ENCODE results near the gene FBXO21. TPM values are rescaled to one million over a fixed set of nuclear protein-coding genes. Genes with fewer than 3 reads are reported as not detected.

The FBXO21 gene
- total and polyA plus RNA-seq, 2 of the 13 experiments (the other 11 are each of a cell fraction or from before 2014, with no cell fraction given), result 15.6 to 32.5 TPM

GRCh38 chr12:117147639-117148038 is 42.6 kb downstream of the FBXO21 start:
- TF ChIP-seq FUBP1 (CRISPR knock-in tag; IDR thresholded peaks at IDR 0.05; ENCODE audit: borderline replicate concordance) (no peak), CC2D1A (CRISPR knock-in tag; IDR thresholded peaks at IDR 0.05) (no peak), KMT2A (CRISPR knock-in tag; IDR thresholded peaks at IDR 0.05) (no peak), ZNF766 (CRISPR knock-in tag; IDR thresholded peaks at IDR 0.05; ENCODE audit: borderline replicate concordance) (no peak), ASH2L (IDR thresholded peaks at IDR 0.05; ENCODE audit: insufficient read length, low read depth, low read length) (no peak), ZNF639 (CRISPR knock-in tag; conservative IDR thresholded peaks at IDR 0.05) (no peak)
- H3K4me3 ChIP-seq (replicated peaks in 1 of 3; ENCODE audit: insufficient read depth in 1 of 3, low read depth in 2 of 3, low read length in 3 of 3), result no peak overlapping the region
- no peaks in the 10 kb centered on the region for H3K9me3 ChIP-seq (ENCODE audit: low read length)
- no peak for FAIRE-seq
- no peaks in the 10 kb centered on the region for H4K20me1 ChIP-seq (ENCODE audit: insufficient read depth, low read length)
- no peak overlapping the region for H3K4me2 ChIP-seq (ENCODE audit: low read depth, low read length)
- POLR2A ChIA-PET, result no interaction called here
- H3K36me3 ChIP-seq (replicated peaks in 1 of 2; ENCODE audit: control insufficient read depth in 1 of 2, insufficient read depth in 2 of 2, low read length in 2 of 2), result peaks cover 15 to 37% of the 10 kb centered on the region in 2 experiments
- H2AFZ ChIP-seq (ENCODE audit: low read length), result no peak overlapping the region
- WGBS (ENCODE audit: low lambda C conversion rate), result 95% methylated on average over 11 of the region's 12 CpGs
- no peak overlapping the region for H3K27ac ChIP-seq (ENCODE audit: extremely low read length, insufficient read depth, low read length)
- no peak for ATAC-seq
- H3K79me2 ChIP-seq (ENCODE audit: insufficient read depth, low read length), result no peaks in the 10 kb centered on the region
- H3K4me1 ChIP-seq (ENCODE audit: insufficient read depth, low read length), result peaks cover 17% of the 10 kb centered on the region
- DNase-seq (ENCODE audit: low spot score), result no peak
- CTCF ChIA-PET (ENCODE audit: low intra/inter-chr PET ratio, low total read pairs), result no interaction called here
- H3K9ac ChIP-seq (ENCODE audit: insufficient read depth, low read depth, low read length), result no peak overlapping the region
- in situ Hi-C loops (cut with HindIII; ENCODE audit: extremely low pct_ligation_motif_present, low pct_unique_long_range_greater_than_20kb) (no loop called here), intact Hi-C loops (cut with micrococcal nuclease; ENCODE audit: unreplicated experiment) (no loop called here)
- H3K27me3 ChIP-seq (ENCODE audit: control insufficient read depth in 1 of 2, insufficient read depth in 2 of 2, low read length in 2 of 2), result no peaks in the 10 kb centered on the region
- BruUV-seq (replicated peaks), result no TSS peak

All from HepG2 (cell line).